ENCODE measurements around the gene CCDC187.
A peak's percentile ranks its signal among the peaks of the same experiment; 100 is the strongest.
"Not testable (repeated sequence)": the region's sequence is repeated elsewhere in the genome, so short reads cannot be mapped to it uniquely, and the experiment has no call there.

The CCDC187 gene

GRCh38 chr9:136268735-136269134, 35.2 kb downstream of the CCDC187 start:
- Histone ChIP-seq H3K27ac (no peak overlapping the region), H3K4me3 (no peak overlapping the region), H3K36me3 (no peaks in the 10 kb centered on the region), H3K4me1 (peaks cover 0 to 10% (median 8%) of the 10 kb centered on the region in 4 donors), H3K9me3 (no peaks in the 10 kb centered on the region), H3K27me3 (peaks cover 0 to 45% of the 10 kb centered on the region in 2 donors)
- DNase-seq, result no peak
- intact Hi-C loops (cut with DNase I; ENCODE audit: low total_unique reads), result no loop called here
- TF ChIP-seq CTCF (IDR thresholded peaks at IDR 0.05), result no peak

- TF ChIP-seq CTCF (IDR thresholded peaks at IDR 0.05), result no peak
- Histone ChIP-seq H3K27me3 (peaks cover 0 to 48% of the 10 kb centered on the region in 2 donors), H3K27ac (no peak overlapping the region), H3K4me1 (peaks cover 0 to 10% (median 8%) of the 10 kb centered on the region in 4 donors), H3K4me3 (no peak overlapping the region), H3K36me3 (no peaks in the 10 kb centered on the region), H3K9me3 (no peaks in the 10 kb centered on the region)
- intact Hi-C loops (cut with DNase I; ENCODE audit: low total_unique reads), result no loop called here
- no peak for DNase-seq
These were observed 35.6 kb downstream of the CCDC187 start for GRCh38 chr9:136268318-136268717.

- no peak for TF ChIP-seq CTCF (IDR thresholded peaks at IDR 0.05)
- H3K36me3 ChIP-seq, result no peaks in the 10 kb centered on the region
- H3K9me3 ChIP-seq, result no peaks in the 10 kb centered on the region
- peaks cover 0 to 52% of the 10 kb centered on the region in 2 donors for H3K27me3 ChIP-seq
- intact Hi-C loops (cut with DNase I; ENCODE audit: low total_unique reads), result no loop called here
- no peak overlapping the region for H3K27ac ChIP-seq
- H3K4me3 ChIP-seq, result peak overlapping the region; percentile 36 to 53
- peaks cover 0 to 10% (median 8%) of the 10 kb centered on the region in 4 donors for H3K4me1 ChIP-seq
- DNase-seq, result peak; percentile 54 to 81
These were observed 36.4 kb downstream of the CCDC187 start for GRCh38 chr9:136267261-136268111.

GRCh38 chr9:136266641-136267040, 37.3 kb downstream of the CCDC187 start:
- H3K9me3 ChIP-seq; DNase-seq; intact Hi-C loops (cut with DNase I; ENCODE audit: low total_unique reads); H3K36me3 ChIP-seq; H3K27ac ChIP-seq: not testable (repeated sequence)
- Histone ChIP-seq H3K4me1 (peaks cover 0 to 10% (median 8%) of the 10 kb centered on the region in 4 donors), H3K4me3 (peak overlapping the region in 1 of 2 donors; percentile 53), H3K27me3 (peaks cover 0 to 59% of the 10 kb centered on the region in 2 donors)

- Histone ChIP-seq H3K27me3 (peaks cover 0 to 57% of the 10 kb centered on the region in 2 donors), H3K4me1 (peaks cover 0 to 10% (median 8%) of the 10 kb centered on the region in 4 donors), H3K27ac (no peak overlapping the region), H3K36me3 (no peaks in the 10 kb centered on the region), H3K9me3 (no peaks in the 10 kb centered on the region), H3K4me3 (no peak overlapping the region)
- intact Hi-C loops (cut with DNase I; ENCODE audit: low total_unique reads), result no loop called here
- no peak for DNase-seq
- TF ChIP-seq CTCF (IDR thresholded peaks at IDR 0.05), result no peak
These were observed 38.1 kb downstream of the CCDC187 start for GRCh38 chr9:136265561-136266355.
